Psoas muscle (tissue), 8 donors: ENCODE data around the gene CXCL3. TPM values are rescaled to one million over a fixed set of nuclear protein-coding genes. Genes with fewer than 3 reads are reported as not detected.

Experiments
- ATAC-seq, 4 donors: fragments of 200-7000 bp; cut with Tn5 transposase; one replicate each; pipeline ENCODE4 v1.9.1; 2020; ENCODE audit warnings: moderate library complexity in 3 of 4, mild to moderate bottlenecking in 2 of 4
- DNase-seq, 2 donors: peaks; one replicate each; pipeline ENCODE4 v3.0.0-alpha.2; 2020
- H3K27ac ChIP-seq: fragments of 200-600 bp; one replicate; pipeline ENCODE4 v1.8.0; 2022
- H3K27me3 ChIP-seq, 3 donors: fragments of 200-600 bp in 1 of 3; one replicate each; pipeline versions ENCODE4 v1.6.1 to v1.8.0; 2013 to 2022; ENCODE audit warnings: low read length in 2 of 3, mild to moderate bottlenecking in 2 of 3, moderate library complexity in 1 of 3; ENCODE audit not compliant: insufficient read depth in 3 of 3
- H3K36me3 ChIP-seq, 2 donors: fragments of 200-600 bp in 1 of 2; one replicate each; pipeline versions ENCODE4 v1.6.1 to v1.8.0; 2013 to 2022; ENCODE audit warnings: low read depth in 1 of 2, mild to moderate bottlenecking in 1 of 2, moderate library complexity in 1 of 2; ENCODE audit not compliant: insufficient read depth in 1 of 2
- H3K4me1 ChIP-seq: fragments of 200-600 bp; one replicate; pipeline ENCODE4 v1.8.0; 2022
- H3K4me3 ChIP-seq: fragments of 200-600 bp; one replicate; pipeline ENCODE4 v1.8.0; 2022; ENCODE audit warnings: mild to moderate bottlenecking
- H3K9me3 ChIP-seq: fragments of 200-600 bp; one replicate; pipeline ENCODE4 v1.8.0; 2022
- WGBS, 3 donors: extraction: QIAGEN DNeasy Blood & Tissue Kit; methylation state at CpG; one replicate each; pipeline versions ENCODE4 v1.1.6 to v1.1.7; 2013; 5-methylcytosine and 5-hydroxymethylcytosine counted together
- intact Hi-C, 2 donors: fragments of 100-400 bp; cut with DNase I; formaldehyde crosslinking; loops; one replicate each; pipeline versions ENCODE4 v1.11.0 to v1.14.2; 2022
- polyA plus RNA-seq, 3 donors: library from polyadenylated mRNA; stranded (reverse); fragments of 200-250 nt; gene quantifications; one replicate each; pipeline ENCODE4 v1.2.3, GENCODE V29; 2013
- total RNA-seq, 4 donors: library from RNA; stranded (reverse); fragmentation: NEBNext Ultra II Directional in 2 of 4; extraction: Animal tissue kit (Norgen Biotek cat#: 25700) in 2 of 4; gene quantifications; one replicate each; pipeline versions ENCODE4 v1.2.1 to v1.2.4, GENCODE V29; 2021 to 2023
- TF ChIP-seq, protein P1 (sequence below): fragments of 200-600 bp; IDR thresholded peaks from one replicate; pipeline ENCODE4 v1.8.0; 2022; ENCODE audit warnings: antibody characterized with exemption
- donor health status: healthy with polysubstance abuse.
- donor health status: DM: no; HTN: no; CAD: no; lungs with moderate emphysema.
- donor health status: Bipolar disorder and iron deficiency.
- donor health status: healthy.
- donor health status: DM: yes; HTN: yes; CAD: no.
- donor health status: DM: no; HTN: no; CAD: no.
- donor health status: DM: no; HTN: no; CAD: no.
- donor health status: DM: yes; HTN: yes; CAD: no.

CXCL3 gene
- total and polyA plus RNA-seq, 7 donors, result 0.40 to 2.4 (median 0.63) TPM

DNA sequence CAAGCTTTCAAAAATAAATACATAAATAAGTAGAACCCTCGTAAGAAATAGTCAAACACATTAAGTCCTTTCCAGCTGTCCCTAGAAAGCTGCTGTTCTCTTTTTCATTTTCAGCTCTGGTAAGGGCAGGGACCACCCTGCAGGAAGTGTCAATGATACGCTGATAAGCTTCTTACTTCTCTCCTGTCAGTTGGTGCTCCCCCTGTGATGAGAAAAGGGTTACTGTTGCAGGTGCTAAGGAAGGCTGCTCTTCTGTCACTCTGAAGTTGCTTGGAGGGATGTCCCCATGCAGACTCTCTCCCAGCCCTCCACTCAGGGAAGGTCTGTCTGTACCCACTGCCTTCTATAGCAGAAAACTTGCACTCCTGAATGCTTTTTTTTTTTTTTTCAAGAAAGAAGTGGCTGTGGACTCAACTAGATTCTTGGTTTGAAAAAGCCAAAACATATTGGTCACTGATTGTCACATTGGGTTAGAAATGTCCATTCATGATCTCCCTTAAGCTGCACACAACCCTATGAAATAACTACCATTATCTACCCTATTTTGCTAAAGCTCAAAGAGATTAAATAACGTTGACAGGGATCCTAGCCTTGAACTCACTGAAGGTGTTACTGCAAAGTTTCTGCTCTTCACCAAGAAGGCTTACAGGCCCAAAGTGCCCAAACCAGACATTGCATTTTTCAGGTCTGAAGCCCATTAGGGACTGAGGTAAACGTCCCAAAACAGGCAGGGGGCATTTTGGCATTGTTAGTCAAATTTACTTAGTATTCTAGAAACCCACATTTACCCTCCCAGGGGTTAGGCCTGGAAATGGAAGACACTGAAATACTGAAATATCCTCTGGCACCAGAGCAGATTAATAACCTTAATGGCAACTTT lies 1.2 kb downstream of the CXCL3 start:
- Histone ChIP-seq H3K36me3 (no peaks in the 10 kb centered on the region), H3K9me3 (no peaks in the 10 kb centered on the region), H3K4me1 (peaks cover 5% of the 10 kb centered on the region), H3K4me3 (peak overlapping the region; percentile 71), H3K27ac (no peak overlapping the region), H3K27me3 (peaks cover 0 to 24% (median 3%) of the 10 kb centered on the region in 3 donors)
- TF ChIP-seq, protein P1, sequence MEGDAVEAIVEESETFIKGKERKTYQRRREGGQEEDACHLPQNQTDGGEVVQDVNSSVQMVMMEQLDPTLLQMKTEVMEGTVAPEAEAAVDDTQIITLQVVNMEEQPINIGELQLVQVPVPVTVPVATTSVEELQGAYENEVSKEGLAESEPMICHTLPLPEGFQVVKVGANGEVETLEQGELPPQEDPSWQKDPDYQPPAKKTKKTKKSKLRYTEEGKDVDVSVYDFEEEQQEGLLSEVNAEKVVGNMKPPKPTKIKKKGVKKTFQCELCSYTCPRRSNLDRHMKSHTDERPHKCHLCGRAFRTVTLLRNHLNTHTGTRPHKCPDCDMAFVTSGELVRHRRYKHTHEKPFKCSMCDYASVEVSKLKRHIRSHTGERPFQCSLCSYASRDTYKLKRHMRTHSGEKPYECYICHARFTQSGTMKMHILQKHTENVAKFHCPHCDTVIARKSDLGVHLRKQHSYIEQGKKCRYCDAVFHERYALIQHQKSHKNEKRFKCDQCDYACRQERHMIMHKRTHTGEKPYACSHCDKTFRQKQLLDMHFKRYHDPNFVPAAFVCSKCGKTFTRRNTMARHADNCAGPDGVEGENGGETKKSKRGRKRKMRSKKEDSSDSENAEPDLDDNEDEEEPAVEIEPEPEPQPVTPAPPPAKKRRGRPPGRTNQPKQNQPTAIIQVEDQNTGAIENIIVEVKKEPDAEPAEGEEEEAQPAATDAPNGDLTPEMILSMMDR, result no peak
- DNase-seq (no peak), ATAC-seq (no peak)
- intact Hi-C loops, result loop anchor here in 1 of 2 donors (5.0 kb wide), 1 partner anchor 55 kb away; no protein-coding TSS in a partner anchor
- WGBS, 3 donors, result 47 to 64% (median 53%) methylated on average over 4 of the region's 4 CpGs

DNA sequence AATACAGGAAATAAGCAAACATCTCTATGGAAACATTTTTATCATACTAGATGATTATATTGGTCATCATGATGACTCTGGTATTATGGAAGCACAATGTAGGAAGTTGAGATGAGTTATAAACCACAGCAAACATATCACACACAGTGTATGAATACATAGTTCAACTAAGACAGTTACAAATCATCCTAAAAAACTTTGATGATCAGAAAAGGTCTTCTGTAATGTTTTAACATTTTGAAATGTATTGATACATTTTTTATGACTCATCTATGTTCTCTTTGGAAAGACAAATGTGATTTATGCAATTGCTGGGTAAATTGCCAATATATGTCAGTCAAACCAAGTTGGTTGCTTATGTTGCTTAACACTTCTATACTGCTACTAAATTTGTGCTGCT lies 4.8 kb downstream of the CXCL3 start:
- intact Hi-C loops, result no loop called here
- H3K27ac ChIP-seq, result no peak overlapping the region

DNA sequence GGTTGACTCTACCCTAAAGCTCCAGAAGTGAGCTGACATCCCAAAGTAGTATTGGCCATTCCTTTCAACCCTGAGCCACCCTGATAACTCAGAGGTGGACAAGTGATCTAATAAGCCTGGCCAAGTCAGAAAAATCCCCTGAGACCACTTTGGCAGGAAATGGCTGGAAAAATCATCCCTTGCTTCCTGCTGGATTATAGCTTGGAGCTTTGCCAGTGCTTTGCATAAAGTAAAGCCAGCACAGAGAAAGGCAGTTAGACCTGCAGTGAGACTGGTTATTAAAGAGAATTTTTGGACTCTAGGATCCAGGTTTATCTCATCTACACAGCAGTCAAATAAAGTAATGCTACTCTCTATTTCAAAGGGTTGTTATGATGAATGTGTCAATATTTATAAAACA lies 6.4 kb downstream of the CXCL3 start:
- Histone ChIP-seq H3K9me3 (no peaks in the 10 kb centered on the region), H3K4me3 (no peak overlapping the region), H3K4me1 (no peaks in the 10 kb centered on the region), H3K27me3 (peaks cover 0 to 2% (median 0%) of the 10 kb centered on the region in 3 donors), H3K27ac (no peak overlapping the region), H3K36me3 (no peaks in the 10 kb centered on the region)
- DNase-seq (no peak), ATAC-seq (no peak)
- intact Hi-C loops, result no loop called here
- TF ChIP-seq, protein P1, result no peak

More for the DNA sequence above, 4.8 kb downstream of the CXCL3 start:
- no peak overlapping the region for H3K4me3 ChIP-seq
- H3K27me3 ChIP-seq, result peaks cover 0 to 11% (median 1%) of the 10 kb centered on the region in 3 donors
- no peaks in the 10 kb centered on the region for H3K4me1 ChIP-seq
- TF ChIP-seq, protein P1, result no peak
- DNase-seq (no peak), ATAC-seq (no peak)
- H3K36me3 ChIP-seq, result no peaks in the 10 kb centered on the region
- no peaks in the 10 kb centered on the region for H3K9me3 ChIP-seq

DNA sequence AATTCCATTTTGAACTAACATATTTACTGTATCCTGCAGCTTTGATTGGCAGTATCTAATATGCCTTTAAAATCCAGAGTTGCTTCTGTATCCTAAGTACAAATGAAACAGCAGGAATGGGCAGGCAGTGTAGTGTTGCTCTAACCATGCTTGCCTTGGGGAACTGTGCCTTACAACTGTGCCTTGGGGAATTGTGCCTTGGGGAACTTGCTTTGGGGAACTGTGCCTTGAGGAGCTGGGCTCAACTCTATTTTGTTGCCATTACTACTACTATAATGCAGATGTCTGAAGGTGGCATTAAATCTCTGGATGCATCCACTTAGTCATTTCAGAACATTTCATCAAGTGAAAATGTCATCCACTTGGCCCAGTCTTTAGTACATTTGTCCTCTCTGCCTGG lies 6.9 kb downstream of the CXCL3 start:
- intact Hi-C loops, result no loop called here
- no peak for ATAC-seq
- TF ChIP-seq, protein P1, result no peak

DNA sequence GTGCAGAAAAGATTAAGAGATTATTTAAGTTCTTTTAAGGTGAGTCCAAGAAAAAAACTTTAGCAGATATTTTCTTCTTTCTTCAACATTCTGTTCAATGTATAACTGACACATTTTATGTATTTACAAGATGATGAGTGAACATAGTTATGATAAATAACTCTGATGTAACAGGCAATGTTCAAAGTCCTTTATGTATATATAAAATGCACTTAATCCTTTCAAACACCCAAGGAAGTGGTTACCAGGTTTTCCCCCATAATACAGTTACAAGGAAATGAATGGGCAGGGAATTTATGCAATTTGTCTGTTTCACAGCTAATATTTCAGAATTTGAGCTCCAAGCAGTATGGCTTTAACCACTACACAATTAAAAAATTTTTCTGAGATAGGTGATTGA lies 8.2 kb downstream of the CXCL3 start:
- H3K27ac ChIP-seq, result no peak overlapping the region
- no peaks in the 10 kb centered on the region for H3K36me3 ChIP-seq
- intact Hi-C loops, result no loop called here
- DNase-seq, result no peak
- H3K27me3 ChIP-seq, result no peaks in the 10 kb centered on the region
- ATAC-seq, result no peak
- H3K4me3 ChIP-seq, result no peak overlapping the region
- H3K9me3 ChIP-seq, result no peaks in the 10 kb centered on the region
- TF ChIP-seq, protein P1, result no peak
- no peaks in the 10 kb centered on the region for H3K4me1 ChIP-seq

More for the DNA sequence above, 6.9 kb downstream of the CXCL3 start:
- H3K9me3 ChIP-seq, result no peaks in the 10 kb centered on the region
- H3K4me1 ChIP-seq, result no peaks in the 10 kb centered on the region
- H3K27ac ChIP-seq, result no peak overlapping the region
- H3K27me3 ChIP-seq, result no peaks in the 10 kb centered on the region
- H3K4me3 ChIP-seq, result no peak overlapping the region
- no peak for DNase-seq
- H3K36me3 ChIP-seq, result no peaks in the 10 kb centered on the region
